ENCODE data around the gene MAFG. TPM values are rescaled to one million over a fixed set of nuclear protein-coding genes. Genes with fewer than 3 reads are reported as not detected.
"Not testable (repeated sequence)": the region's sequence is repeated elsewhere in the genome, so short reads cannot be mapped to it uniquely, and the experiment has no call there.

MAFG gene
- polyA plus RNA-seq, 4 donors, result 9.8 to 15.4 (median 11.9) TPM

GRCh38 chr17:81925860-81926450 lies 1.6 kb downstream of the MAFG start:
- DNase-seq (ENCODE audit: low read depth in 4 of 4, low spot score in 2 of 4), result no peak

- DNase-seq (ENCODE audit: low read depth in 4 of 4, low spot score in 2 of 4), result no peak
These were observed 2.7 kb downstream of the MAFG start for GRCh38 chr17:81924557-81925532.

- no peak for DNase-seq (ENCODE audit: low read depth in 4 of 4, low spot score in 2 of 4)
These were observed 4.0 kb downstream of the MAFG start for GRCh38 chr17:81923302-81924260.

- no peak for DNase-seq (ENCODE audit: low read depth in 4 of 4, low spot score in 2 of 4)
These were observed 4.8 kb downstream of the MAFG start for GRCh38 chr17:81922566-81923301.

GRCh38 chr17:81921996-81922565 lies 5.5 kb downstream of the MAFG start:
- no peak for DNase-seq (ENCODE audit: low read depth in 4 of 4, low spot score in 2 of 4)

GRCh38 chr17:81921537-81921862 lies 6.0 kb downstream of the MAFG start:
- DNase-seq (ENCODE audit: low read depth in 4 of 4, low spot score in 2 of 4), result no peak

- no peak for DNase-seq (ENCODE audit: low read depth in 4 of 4, low spot score in 2 of 4)
These were observed 6.7 kb downstream of the MAFG start for GRCh38 chr17:81920612-81921536.

- no peak for DNase-seq (ENCODE audit: low read depth in 4 of 4, low spot score in 2 of 4)
These were observed 8.5 kb downstream of the MAFG start for GRCh38 chr17:81918832-81919545.

GRCh38 chr17:81918333-81918669 lies 9.2 kb downstream of the MAFG start:
- not testable (repeated sequence) for DNase-seq (ENCODE audit: low read depth in 4 of 4, low spot score in 2 of 4)

- DNase-seq (ENCODE audit: low read depth in 4 of 4, low spot score in 2 of 4), result peak in 1 of 4 donors; percentile 61
These were observed 9.8 kb downstream of the MAFG start, which contains the start of gene SIRT7 for GRCh38 chr17:81917565-81918332. Gene SIRT7 (minus strand): TSS chr17:81918176. CDS start chr17:81918131, 45 bp downstream.

- DNase-seq (ENCODE audit: low read depth in 4 of 4, low spot score in 2 of 4), result no peak
These were observed 11.1 kb downstream of the MAFG start for GRCh38 chr17:81916234-81917001.

GRCh38 chr17:81915331-81915730 lies 12.2 kb downstream of the MAFG start:
- DNase-seq (ENCODE audit: low read depth in 4 of 4, low spot score in 2 of 4), result no peak

GRCh38 chr17:81914103-81914850 lies 13.3 kb downstream of the MAFG start:
- DNase-seq (ENCODE audit: low read depth in 4 of 4, low spot score in 2 of 4), result no peak

- DNase-seq (ENCODE audit: low read depth in 4 of 4, low spot score in 2 of 4), result no peak
These were observed 14.0 kb downstream of the MAFG start for GRCh38 chr17:81913394-81914102.

All from left renal cortex interstitium (tissue), 4 donors.